ENCODE results near the gene PHYKPL. TPM values are rescaled to one million over a fixed set of nuclear protein-coding genes. Genes with fewer than 3 reads are reported as not detected.

The PHYKPL gene
- total RNA-seq, 1 donor from 2014 or later = 55.7 TPM

- Mint-ChIP-seq H3K27ac (ENCODE audit: unreplicated experiment) (no peak overlapping the region), H3K4me1 (peaks cover 4% of the 10 kb centered on the region), H3K27me3 (ENCODE audit: low read depth) (peaks cover 3% of the 10 kb centered on the region), H3K36me3 (ENCODE audit: low read depth) (peaks cover 6% of the 10 kb centered on the region), H3K4me3 (no peak overlapping the region), H3K9me3 (peaks cover 5% of the 10 kb centered on the region)
- no peak for TF ChIP-seq CTCF (conservative IDR thresholded peaks at IDR 0.05)
- no peak for DNase-seq (ENCODE audit: low read depth, low spot score)
Measured at GRCh38 chr5:178273665-178274541, 41.3 kb upstream of the PHYKPL start.

- peaks cover 3% of the 10 kb centered on the region for H3K27me3 Mint-ChIP-seq (ENCODE audit: low read depth)
- H3K4me3 Mint-ChIP-seq = no peak overlapping the region
- peaks cover 5% of the 10 kb centered on the region for H3K9me3 Mint-ChIP-seq
- no peak for DNase-seq (ENCODE audit: low read depth, low spot score)
- peaks cover 6% of the 10 kb centered on the region for H3K36me3 Mint-ChIP-seq (ENCODE audit: low read depth)
- H3K27ac Mint-ChIP-seq (ENCODE audit: unreplicated experiment) = peak overlapping the region; percentile 35
- peaks cover 4% of the 10 kb centered on the region for H3K4me1 Mint-ChIP-seq
- no peak for TF ChIP-seq CTCF (conservative IDR thresholded peaks at IDR 0.05)
Measured at GRCh38 chr5:178273041-178273440, 40.4 kb upstream of the PHYKPL start.

- no peak for TF ChIP-seq CTCF (conservative IDR thresholded peaks at IDR 0.05)
- Mint-ChIP-seq H3K4me3 (no peak overlapping the region), H3K27ac (ENCODE audit: unreplicated experiment) (no peak overlapping the region), H3K9me3 (peaks cover 5% of the 10 kb centered on the region), H3K36me3 (ENCODE audit: low read depth) (peaks cover 6% of the 10 kb centered on the region), H3K4me1 (peaks cover 4% of the 10 kb centered on the region), H3K27me3 (ENCODE audit: low read depth) (peaks cover under 1% of the 10 kb centered on the region)
- no peak for DNase-seq (ENCODE audit: low read depth, low spot score)
Measured at GRCh38 chr5:178272591-178272990, 40.0 kb upstream of the PHYKPL start.

- peaks cover 4% of the 10 kb centered on the region for H3K4me1 Mint-ChIP-seq
- TF ChIP-seq CTCF (conservative IDR thresholded peaks at IDR 0.05) = no peak
Measured at GRCh38 chr5:178271726-178272479, 39.3 kb upstream of the PHYKPL start.

GRCh38 chr5:178271231-178271630, 38.6 kb upstream of the PHYKPL start:
- H3K9me3 Mint-ChIP-seq = peaks cover 5% of the 10 kb centered on the region
- no peak for TF ChIP-seq CTCF (conservative IDR thresholded peaks at IDR 0.05)

More at GRCh38 chr5:178271726-178272479, 39.3 kb upstream of the PHYKPL start:
- Mint-ChIP-seq H3K27ac (ENCODE audit: unreplicated experiment) (peak overlapping the region; percentile 89), H3K27me3 (ENCODE audit: low read depth) (no peaks in the 10 kb centered on the region), H3K4me3 (no peak overlapping the region), H3K36me3 (ENCODE audit: low read depth) (peaks cover 6% of the 10 kb centered on the region), H3K9me3 (peaks cover 5% of the 10 kb centered on the region)
- DNase-seq (ENCODE audit: low read depth, low spot score) = no peak

More at GRCh38 chr5:178271231-178271630, 38.6 kb upstream of the PHYKPL start:
- peaks cover 6% of the 10 kb centered on the region for H3K36me3 Mint-ChIP-seq (ENCODE audit: low read depth)
- no peak for DNase-seq (ENCODE audit: low read depth, low spot score)
- H3K27me3 Mint-ChIP-seq (ENCODE audit: low read depth) = no peaks in the 10 kb centered on the region
- H3K4me3 Mint-ChIP-seq = no peak overlapping the region
- H3K4me1 Mint-ChIP-seq = peaks cover 4% of the 10 kb centered on the region
- peak overlapping the region; percentile 89 for H3K27ac Mint-ChIP-seq (ENCODE audit: unreplicated experiment)
